ENCODE measurements around the gene TCF7L1.

The TCF7L1 gene

DNA sequence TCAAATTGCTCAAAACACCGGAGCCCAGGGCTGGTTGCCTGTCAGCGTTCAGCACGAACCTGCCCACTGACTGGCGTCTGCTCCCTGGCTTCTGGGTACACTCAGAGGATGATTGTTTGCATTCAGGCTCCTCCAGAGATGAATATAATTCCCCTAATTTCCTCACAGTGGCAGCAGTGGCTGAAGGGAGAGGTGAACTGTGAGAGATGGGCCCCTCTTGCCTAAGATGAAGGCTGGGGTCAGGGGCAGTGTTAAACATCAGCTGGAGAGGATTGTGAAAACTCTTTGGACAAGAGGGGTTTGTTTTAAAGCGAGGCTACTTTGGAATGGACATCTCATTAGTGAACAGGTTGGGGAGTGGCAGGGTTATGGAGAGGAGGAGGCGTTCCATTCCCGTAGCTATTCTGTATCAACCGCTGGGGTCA is 31.0 kb downstream of the TCF7L1 start:
- no peak for DNase-seq

DNA sequence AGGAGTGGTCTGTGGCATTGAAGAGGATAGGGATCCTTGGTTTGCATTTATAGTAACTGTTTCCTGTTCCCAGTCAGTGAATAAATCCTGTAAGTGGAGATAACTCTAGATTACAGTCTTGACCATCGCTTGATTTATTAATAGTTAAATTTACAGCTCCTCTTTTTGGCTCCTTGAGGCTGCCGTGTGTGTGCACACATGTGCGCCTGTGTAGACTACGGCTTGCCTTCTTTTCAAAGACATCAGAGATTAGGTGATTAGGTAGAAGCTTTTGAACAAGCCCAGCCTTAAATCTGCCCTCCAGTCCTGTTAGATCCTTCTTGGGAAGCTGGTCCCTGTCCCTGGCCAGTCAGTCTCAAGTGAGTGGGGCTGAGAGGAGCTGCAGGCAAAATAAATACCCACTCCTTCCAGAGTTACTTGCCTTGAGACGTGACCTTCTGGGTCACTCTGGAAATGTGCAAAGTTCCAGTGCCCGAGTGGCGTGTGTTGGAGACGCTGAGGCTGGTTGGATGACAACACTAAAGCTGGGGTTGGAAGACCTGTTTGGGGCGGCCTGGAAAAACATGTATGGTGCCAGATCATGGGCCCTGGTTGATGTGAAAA is 32.0 kb downstream of the TCF7L1 start:
- no peak for DNase-seq

DNA sequence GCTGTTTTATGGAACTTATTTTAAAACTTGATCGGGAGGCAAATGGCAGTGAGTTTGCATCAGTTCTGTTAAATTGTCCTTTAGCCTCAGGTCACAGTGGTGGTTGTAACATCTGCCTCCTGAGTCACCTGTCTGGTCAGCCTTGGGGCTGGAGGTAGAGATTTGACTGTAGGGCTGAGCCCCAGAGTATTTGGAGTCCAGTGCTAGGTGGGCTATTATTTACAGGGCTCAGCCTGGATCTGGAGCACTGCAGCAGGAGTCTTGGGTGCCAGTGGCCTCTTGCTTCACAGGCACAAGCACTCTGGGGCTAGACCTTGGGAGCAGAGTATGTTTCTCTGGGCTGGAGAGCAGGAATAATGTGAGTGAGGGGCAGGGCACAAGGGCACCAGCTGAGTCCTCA is 32.8 kb downstream of the TCF7L1 start:
- no peak for DNase-seq

DNA sequence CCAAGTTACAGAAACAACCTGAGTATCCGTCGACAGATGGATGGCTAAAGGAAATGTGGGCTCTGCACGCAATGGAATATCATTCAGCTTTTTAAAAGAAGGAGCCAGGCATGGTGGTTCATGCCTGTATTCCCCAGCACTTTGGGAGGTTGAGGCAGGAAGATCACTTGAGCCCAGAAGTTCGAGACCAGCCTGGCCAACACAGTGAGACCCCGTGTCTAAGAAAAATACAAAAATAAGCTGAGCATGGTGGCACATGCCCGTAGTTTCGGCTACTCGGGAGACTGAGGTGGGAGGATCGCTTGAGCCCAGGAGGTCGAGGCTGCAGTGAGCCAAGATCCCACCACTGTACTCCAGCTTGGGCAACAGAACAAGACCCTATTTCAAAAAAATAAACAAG is 34.3 kb downstream of the TCF7L1 start:
- no peak for DNase-seq

DNA sequence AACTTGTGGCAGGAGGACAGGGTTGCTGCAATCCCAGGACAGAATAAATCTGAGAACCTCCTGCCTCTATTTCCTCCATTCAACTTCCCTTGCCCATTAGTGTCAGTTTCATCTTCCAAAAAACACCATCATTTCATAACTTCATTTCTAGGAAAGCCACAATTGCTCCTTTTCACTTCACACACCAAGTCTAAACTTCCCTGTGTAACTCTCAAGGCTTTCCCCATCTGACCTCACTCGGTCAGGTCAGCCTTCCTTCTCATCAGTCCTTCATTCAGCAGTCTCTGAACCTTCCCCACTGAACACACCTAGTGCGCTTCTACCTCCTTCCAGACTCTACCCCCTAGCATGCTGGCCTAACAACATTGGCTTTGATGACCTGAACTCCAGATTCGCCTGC is 35.8 kb downstream of the TCF7L1 start:
- DNase-seq = no peak

DNA sequence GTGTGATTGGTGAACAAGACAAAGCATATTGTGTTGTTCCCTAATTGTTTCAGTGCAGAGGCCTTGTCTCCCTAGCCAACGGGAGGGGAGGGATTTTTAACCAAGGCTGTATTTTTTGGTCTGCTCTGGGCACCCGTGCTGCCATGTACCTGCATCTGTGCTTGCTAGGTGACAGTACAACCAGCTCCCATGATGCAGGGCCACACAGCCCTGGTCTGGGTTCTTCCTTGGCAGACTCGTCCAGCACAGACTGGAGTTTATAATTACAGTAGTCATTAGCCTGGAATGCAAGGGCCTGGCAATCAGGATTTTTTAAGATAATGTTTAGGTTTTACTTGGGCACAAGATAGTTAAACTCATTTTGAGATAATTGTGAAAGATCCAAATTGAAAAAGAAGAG is 36.4 kb downstream of the TCF7L1 start:
- no peak for DNase-seq

DNA sequence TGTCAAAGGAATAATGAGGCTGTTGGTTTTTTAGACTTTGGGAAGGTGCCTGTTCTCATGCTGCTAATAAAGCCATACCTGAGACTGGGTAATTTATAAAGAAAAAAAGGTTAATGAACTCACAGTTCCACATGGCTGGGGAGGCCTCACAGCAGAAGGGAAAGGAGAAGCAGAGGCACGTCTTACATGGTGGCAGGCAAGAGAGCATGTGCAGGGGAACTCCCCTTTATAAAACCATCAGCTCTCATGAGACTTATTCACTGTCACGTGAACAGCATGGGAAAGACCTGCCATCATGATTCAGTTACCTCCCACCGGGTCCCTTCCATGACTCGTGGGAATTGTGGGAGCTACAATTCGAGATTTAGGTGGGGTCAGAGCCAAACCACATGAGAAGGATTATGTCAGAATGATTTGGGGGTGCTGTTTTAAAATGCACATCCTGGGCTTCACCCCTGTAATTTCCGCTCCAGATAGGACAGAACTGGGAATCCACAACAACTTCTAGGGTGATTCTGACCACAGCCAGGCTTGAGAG is 37.8 kb downstream of the TCF7L1 start:
- no peak for DNase-seq

DNA sequence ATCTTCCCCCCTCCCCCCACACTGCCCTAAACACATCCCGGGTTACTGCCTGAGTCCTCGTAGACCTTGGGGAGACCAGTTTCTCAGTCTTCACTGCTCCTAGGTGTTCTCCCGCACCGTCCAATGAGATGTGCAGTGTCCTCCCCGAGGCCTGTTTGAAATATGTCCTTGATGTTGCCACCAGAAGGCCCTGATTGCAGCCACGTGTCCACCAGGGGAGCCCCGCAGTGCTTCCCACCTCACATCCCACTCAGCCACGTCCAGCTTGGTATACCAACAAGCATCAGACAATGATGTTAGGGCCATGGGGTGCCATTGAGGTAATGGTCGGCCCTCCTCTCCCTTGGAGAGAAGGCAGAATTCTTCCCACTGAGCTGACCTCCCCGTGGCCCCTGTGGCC is 38.7 kb downstream of the TCF7L1 start:
- no peak for DNase-seq

DNA sequence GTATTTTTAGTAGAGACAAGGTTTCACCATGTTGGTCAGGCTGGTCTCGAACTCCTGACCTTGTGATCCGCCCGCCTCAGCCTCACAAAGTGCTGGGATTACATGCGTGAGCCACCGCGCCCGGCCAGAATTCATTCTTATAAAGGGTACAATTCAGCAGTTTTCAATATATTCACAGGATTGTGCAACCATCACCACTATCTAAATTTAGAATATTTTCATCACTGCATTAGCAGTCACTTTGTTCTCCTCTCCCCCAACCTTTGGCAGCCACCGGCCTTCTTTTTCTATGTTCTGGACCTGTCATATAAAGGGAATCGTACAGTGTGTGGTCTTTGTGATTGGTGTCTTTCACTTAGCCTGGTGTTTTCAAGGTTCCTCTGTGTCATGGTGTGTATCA is 40.7 kb downstream of the TCF7L1 start:
- DNase-seq = no peak

DNA sequence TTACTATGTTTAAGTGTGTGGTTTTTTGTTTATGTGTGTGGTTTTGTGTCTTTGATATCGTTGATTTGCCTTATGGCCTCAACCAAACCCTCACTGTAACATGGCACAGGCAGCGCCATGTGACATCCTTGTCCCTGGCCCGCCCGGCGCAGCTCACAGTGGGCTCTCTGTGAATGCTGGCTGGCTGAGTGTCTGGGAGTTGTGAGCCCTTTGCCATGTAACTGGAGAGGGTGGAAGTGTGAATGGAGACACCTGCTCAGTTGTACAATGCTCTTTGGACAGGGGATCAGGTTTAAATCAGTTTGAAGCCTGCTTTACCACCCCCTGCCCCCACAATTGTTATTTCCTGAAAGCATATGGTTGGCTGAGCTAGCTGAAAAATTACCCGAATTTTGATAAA is 41.8 kb downstream of the TCF7L1 start:
- no peak for DNase-seq

DNA sequence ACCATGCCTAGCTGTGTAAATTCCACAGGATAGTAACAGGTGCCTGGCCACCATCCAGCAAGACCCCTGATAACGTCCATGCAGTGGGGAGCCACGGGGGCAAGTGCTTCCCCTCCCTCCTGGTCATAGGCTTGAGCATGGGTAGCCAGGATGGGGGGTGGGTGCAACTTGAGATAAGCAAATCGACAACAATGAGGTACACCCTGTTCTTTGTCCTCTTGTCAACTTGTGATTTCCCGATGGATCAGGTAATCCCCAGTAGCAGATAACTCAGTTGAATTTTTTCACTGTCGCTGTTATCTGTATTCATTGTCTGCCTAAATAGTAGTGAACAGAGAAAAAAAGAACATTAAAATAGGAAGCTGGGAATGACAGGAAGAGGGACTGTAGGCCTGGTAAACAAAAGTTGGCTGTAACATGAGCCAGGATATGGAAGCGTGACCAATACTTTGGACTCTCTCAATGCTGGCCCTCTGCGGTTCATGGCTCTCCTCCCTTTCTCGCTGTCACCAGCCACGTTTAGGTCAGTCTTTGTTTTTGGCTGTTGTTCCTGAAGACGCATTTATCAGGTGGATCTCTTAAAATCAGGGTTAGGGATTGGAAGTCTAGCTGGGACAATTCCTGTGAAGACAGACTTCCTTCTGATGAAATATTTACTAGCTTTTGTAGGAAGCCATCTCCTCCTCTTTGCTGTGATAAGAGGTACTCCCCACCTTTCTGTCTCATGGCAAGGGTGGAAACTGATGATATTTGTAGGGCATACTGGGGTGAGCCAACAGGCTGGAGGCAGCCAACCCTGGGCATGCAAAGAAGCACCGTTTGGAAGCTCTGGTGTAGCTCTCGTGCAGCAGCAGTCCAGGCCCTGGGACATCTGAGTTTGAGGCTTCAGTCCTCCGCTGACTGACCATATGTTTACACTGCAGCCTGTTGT is 42.4 kb downstream of the TCF7L1 start:
- DNase-seq = no peak

DNA sequence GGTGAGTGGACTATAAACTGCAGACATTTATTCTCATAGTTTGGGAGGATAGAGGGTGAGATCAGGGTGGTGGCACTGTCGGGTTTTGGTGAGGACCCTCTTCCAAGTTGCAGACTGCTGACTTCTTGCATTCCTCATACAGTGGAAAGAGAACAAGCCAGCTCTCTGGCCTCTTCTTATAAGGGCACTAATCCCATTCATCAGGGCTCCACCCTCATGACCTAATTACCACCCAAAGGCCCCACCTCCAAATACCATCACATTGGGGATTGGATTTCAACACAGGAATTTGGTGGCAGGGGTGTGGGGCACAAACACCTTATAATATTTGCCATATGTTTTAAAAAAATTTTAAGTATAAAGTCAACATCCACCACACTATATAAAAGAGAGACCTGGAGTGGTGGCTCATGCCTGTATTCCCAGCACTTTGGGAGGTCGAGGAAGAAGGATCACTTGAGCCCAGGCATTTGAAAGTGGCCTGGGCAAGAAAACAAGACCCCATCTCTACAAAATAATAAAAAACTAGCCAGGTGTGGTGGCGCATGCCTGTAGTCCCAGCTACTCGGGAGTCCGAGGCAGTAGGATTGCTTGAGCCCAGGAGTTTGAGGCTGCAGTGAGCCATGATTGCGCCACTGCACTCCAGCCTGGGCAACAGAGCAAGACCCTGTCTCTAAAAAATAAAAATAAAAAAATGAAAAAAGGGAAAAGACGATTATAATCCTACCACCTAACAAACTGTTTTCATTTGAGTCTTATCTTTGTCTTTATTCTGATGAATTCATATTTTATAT is 44.0 kb downstream of the TCF7L1 start:
- no peak for DNase-seq

DNA sequence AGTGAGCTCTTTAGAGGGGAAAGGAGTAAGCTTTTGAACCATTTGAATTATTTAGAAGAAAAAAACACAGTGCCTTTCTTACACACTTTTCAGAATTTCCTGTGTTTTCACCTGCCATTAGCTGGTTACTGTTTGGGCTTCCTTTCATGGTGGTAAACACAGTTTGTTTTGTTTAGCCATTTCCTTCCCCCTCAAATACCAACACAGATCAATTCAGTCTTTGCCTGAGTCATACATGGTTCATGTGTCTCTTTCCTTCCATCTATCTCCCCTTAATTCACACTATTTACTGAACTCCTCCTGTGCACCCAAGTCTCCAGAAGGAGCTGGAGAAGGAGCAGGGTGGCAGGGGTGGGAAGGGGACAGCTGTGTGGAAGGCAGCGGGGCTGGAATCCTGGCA is 45.0 kb downstream of the TCF7L1 start:
- no peak for DNase-seq

DNA sequence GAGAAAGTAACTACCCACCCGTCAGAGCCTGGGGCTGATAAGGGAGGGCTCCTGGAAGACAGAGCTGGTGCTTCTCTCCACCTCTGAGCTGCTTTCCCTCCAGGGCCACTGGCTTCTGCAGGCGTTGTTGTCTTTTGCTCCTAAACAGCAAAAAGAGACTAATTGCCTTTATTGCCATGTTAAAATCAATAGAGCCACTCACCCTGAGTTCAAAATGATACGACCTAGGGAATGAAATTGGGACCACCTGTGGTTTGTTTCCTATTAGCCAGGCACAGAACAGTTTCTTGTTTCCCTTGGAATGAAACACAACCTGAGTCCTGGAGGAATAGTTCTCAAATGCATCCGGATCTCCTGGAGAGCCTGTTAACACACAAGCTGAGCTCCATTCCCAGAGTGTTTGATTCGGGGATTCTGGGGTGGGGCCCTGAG is 45.8 kb downstream of the TCF7L1 start:
- no peak for DNase-seq

DNA sequence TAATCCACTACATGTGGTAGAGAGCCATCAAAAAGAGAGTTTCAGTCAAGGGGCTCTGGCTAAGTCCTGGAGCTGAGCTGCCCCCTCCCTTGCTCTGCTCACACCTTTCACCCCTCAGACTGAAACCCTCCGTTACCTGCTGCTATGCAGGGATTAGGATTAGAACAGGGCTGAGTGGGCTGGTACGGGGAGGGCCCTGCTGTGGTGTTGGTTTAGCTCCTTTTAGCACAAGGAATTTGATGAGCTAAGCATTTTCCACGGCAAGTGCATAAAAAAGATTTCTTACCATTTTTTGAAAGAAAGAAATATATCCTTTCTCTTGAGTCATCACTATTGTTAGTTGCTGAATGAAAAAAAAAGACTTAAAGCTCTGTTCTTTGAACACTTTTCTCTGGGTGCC is 46.3 kb downstream of the TCF7L1 start:
- DNase-seq = no peak

DNA sequence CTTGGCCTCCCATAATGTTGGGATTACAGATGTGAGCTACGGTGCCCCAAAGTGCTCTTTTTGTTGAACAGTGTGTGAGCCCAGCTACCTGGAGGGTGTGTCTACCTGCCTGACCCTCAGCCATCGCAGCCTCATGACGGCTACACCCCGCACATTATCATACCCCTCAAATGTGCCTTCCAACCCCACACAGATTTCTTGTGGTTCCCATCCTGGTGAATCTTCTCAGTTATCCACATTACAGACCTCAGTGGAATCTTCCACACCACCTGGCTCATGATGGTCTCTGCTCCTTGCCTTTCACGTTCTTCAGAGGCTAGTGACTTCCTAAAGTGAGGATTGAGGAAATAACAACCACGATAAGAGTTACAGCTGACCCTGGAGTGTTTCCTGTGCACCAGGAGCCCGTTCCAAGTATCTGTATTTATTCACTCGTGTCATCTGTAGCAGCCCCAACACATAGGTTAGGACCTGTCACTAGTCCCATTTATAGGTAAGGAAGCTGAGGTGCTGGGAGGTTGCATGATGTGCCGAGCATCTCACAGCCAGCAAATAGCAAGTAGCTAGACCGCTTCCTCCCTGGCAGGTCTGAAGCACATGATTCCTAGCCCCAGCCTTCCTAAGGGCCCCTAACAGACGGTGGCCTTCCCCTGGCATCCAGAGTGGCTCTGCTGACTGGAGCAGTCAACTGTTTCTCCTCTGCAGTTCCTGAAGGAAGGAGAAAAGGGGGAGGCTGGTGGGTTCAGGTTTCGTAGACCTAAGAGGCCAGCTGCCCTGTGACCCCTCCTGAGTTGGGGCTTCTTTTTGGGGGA is 47.3 kb downstream of the TCF7L1 start:
- no peak for DNase-seq

DNA sequence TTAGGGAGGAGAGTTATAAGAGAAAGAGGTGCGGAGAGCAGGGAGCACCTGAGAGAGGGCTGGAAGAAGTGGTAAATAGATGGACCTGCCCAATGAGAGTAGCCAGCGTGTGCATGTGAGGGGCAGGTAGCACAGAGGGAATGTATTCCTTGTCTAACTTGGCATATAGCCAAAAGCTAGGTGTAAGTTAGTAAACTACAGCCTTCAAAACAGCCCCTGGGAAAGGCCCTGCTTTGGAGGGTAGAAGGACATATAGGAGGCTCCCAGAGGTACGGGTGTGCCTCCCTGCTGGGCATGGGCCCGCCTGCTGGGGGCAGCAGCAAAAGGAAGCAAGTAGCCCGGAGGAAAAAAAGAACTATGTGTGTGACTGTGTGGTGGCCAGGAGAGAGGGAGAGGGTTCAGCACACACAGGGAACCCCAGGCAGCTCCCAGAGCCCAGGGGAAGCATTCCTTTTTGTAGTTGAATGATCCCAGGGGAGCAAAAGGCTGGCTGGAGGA is 48.0 kb downstream of the TCF7L1 start:
- no peak for DNase-seq

DNA sequence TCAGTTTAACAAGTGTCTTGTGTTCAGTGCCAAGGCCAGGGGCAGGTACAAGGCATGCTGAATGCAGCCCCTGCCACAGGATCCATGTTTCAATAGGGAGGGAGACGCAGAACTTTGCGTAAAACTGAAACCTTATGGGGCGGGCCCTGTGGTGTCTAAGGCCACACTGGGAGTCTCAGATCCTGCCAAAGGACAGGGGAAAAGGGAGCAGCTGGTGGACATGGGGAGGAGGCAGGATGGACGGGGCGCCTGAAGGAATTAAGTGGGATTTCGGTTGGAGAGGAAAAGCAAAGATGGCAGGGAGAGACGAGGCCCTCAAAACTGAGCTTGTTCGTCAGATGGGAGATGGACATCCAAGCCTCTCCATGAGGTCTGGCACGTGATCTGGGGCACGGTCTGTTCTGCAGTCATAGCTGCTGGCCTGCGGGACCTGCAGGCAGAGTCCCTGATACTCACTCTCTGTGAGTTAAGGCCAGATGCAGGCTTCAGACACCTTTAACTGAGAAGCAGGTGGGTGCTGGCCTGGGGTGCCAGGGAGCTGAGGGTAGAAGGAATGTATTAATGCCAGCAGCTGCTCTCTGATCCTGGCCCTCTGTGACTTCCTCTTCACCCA is 48.8 kb downstream of the TCF7L1 start:
- DNase-seq = no peak

DNA sequence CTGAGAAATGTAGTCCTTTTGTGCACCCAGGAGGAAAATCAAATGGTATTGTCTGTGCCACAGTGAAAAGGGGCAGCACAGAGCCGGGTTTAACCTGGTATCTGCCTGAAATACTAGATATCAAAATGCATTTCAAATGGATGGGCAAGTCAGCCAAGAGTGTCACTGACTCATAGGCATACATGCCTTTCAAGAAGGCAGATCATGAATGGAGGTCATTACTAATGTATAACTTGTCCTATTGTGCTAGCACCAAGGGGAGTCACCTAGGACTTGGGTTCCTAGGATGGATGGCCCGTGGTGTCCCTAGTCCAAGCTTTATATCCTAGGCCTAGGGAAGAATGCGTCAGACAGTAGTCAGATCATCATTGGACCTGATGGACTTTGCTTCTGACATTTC is 49.9 kb downstream of the TCF7L1 start:
- no peak for DNase-seq

DNA sequence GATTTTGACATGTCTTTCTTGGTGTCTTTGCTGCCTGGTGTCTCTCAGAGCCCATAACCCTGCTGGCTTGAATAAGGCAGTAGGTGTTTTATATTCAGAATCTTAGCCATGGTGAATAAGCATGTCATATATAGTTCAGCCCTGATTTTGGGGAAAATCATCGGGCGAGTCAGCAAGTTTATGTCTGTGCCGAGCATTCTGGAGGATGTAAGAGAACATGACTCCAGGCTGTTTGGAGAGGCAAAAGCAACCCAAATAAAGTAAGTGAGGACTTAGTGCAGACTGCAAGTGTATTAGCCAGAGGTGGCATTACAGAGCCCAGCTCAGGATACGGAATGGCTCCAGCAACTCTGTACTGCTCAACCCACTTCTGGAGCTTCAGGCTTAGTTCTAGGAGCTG is 50.3 kb downstream of the TCF7L1 start:
- DNase-seq = no peak

DNA sequence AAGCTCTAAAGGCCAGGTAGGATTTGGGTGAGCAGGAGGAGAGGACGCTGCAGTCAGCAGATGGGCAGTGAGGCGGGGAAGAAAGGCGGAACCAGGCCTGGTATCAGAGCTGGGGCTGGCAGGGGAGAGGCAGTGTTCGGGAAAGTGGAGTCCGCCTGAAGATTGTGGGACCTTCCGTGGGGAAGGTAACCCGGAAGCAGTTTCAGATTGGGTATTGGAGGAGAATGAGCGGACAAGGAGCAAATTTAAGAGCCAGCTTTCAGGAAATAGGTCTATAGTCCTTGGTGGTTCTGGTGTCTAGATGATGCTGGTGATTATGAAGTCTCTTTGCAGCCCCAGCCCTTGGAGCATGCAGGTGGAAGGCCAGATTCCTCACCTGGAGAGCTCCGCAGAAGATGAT is 51.0 kb downstream of the TCF7L1 start:
- DNase-seq = no peak

DNA sequence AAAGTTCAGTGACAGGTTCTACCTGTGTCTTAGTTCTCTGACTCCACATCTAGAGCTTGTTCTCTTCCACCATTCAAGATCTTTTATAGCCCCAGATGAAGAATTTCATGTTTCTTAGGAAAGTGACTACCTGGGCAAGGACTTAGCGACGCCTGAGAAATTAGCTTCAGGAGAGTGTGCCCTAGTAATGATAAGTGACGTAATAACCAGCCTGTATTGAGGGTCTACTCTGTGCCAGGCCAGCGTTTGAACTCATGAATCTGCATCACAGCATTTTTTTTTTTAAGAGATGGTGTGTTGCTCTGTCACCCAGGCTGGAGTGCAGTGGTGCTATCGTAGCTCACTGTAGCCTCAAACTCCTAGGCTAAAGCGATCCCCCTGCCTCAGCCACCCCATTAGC is 51.8 kb downstream of the TCF7L1 start:
- no peak for DNase-seq
